ENCODE results near the gene ACACA.

ACACA gene

GRCh38 chr17:37084372-37084771, 322.3 kb downstream of the ACACA start:
- Histone ChIP-seq H3K36me3 (ENCODE audit: control insufficient read depth in 4 of 4, insufficient read depth in 4 of 4, low read length in 3 of 4) (peaks cover 11 to 55% (median 19%) of the 10 kb centered on the region in 4 experiments), H3K4me3 (ENCODE audit: control insufficient read depth in 1 of 7, extremely low read depth in 1 of 7, insufficient read depth in 4 of 7, low read depth in 2 of 7, low read length in 6 of 7) (no peak overlapping the region), H3K27ac (ENCODE audit: insufficient read depth in 1 of 2, low read depth in 1 of 2, low read length in 2 of 2, poor library complexity in 1 of 2, severe bottlenecking in 2 of 2) (no peak overlapping the region), H3K9me3 (ENCODE audit: control extremely low read depth in 1 of 5, control insufficient read depth in 4 of 5, insufficient read depth in 2 of 5, low read depth in 1 of 5, low read length in 4 of 5) (peaks cover 0 to under 1% (median 0%) of the 10 kb centered on the region in 5 experiments), H3K27me3 (replicated peaks in 2 of 5; ENCODE audit: control insufficient read depth in 4 of 5, insufficient read depth in 5 of 5, low read length in 4 of 5) (no peaks in the 10 kb centered on the region), H3K4me1 (ENCODE audit: control extremely low read depth in 1 of 4, control insufficient read depth in 4 of 4, insufficient read depth in 4 of 4, low read length in 3 of 4) (peaks cover 9 to 38% (median 22%) of the 10 kb centered on the region in 4 experiments)
- WGBS (ENCODE audit: insufficient coverage), result 76% methylated on average over 5 of the region's 5 CpGs
- DNase-seq, result peak in 2 of 3 donors; percentile 29 to 44
- POLR2A ChIA-PET, result interaction anchor here (0.6 kb wide), 1 partner anchor 130 kb away, joined by 3 read pairs; no protein-coding TSS in a partner anchor
- CTCF ChIA-PET, result interaction anchor here (0.8 kb wide), 1 partner anchor 37 kb away, joined by 3 read pairs; no protein-coding TSS in a partner anchor

GRCh38 chr17:37083456-37083855, 323.2 kb downstream of the ACACA start:
- peaks cover 11 to 45% (median 19%) of the 10 kb centered on the region in 4 experiments for H3K36me3 ChIP-seq (ENCODE audit: control insufficient read depth in 4 of 4, insufficient read depth in 4 of 4, low read length in 3 of 4)
- no peak overlapping the region for H3K4me3 ChIP-seq (ENCODE audit: control insufficient read depth in 1 of 7, extremely low read depth in 1 of 7, insufficient read depth in 4 of 7, low read depth in 2 of 7, low read length in 6 of 7)
- H3K27ac ChIP-seq (ENCODE audit: insufficient read depth in 1 of 2, low read depth in 1 of 2, low read length in 2 of 2, poor library complexity in 1 of 2, severe bottlenecking in 2 of 2), result no peak overlapping the region
- ChIA-PET CTCF (no interaction called here), POLR2A (no interaction called here)
- H3K4me1 ChIP-seq (ENCODE audit: control extremely low read depth in 1 of 4, control insufficient read depth in 4 of 4, insufficient read depth in 4 of 4, low read length in 3 of 4), result peaks cover 4 to 28% (median 14%) of the 10 kb centered on the region in 4 experiments
- DNase-seq, result peak in 1 of 3 donors; percentile 19
- 72% methylated on average over 3 of the region's 6 CpGs for WGBS (ENCODE audit: insufficient coverage)
- H3K27me3 ChIP-seq (replicated peaks in 2 of 5; ENCODE audit: control insufficient read depth in 4 of 5, insufficient read depth in 5 of 5, low read length in 4 of 5), result no peaks in the 10 kb centered on the region
- peaks cover 0 to 8% (median 2%) of the 10 kb centered on the region in 5 experiments for H3K9me3 ChIP-seq (ENCODE audit: control extremely low read depth in 1 of 5, control insufficient read depth in 4 of 5, insufficient read depth in 2 of 5, low read depth in 1 of 5, low read length in 4 of 5)

GRCh38 chr17:37082985-37083384, 323.7 kb downstream of the ACACA start:
- Histone ChIP-seq H3K9me3 (ENCODE audit: control extremely low read depth in 1 of 5, control insufficient read depth in 4 of 5, insufficient read depth in 2 of 5, low read depth in 1 of 5, low read length in 4 of 5) (peaks cover 0 to 8% (median 2%) of the 10 kb centered on the region in 5 experiments), H3K36me3 (ENCODE audit: control insufficient read depth in 4 of 4, insufficient read depth in 4 of 4, low read length in 3 of 4) (peaks cover 11 to 41% (median 19%) of the 10 kb centered on the region in 4 experiments), H3K4me1 (ENCODE audit: control extremely low read depth in 1 of 4, control insufficient read depth in 4 of 4, insufficient read depth in 4 of 4, low read length in 3 of 4) (peaks cover 4 to 24% (median 13%) of the 10 kb centered on the region in 4 experiments), H3K4me3 (ENCODE audit: control insufficient read depth in 1 of 7, extremely low read depth in 1 of 7, insufficient read depth in 4 of 7, low read depth in 2 of 7, low read length in 6 of 7) (no peak overlapping the region), H3K27ac (ENCODE audit: insufficient read depth in 1 of 2, low read depth in 1 of 2, low read length in 2 of 2, poor library complexity in 1 of 2, severe bottlenecking in 2 of 2) (no peak overlapping the region), H3K27me3 (replicated peaks in 2 of 5; ENCODE audit: control insufficient read depth in 4 of 5, insufficient read depth in 5 of 5, low read length in 4 of 5) (no peaks in the 10 kb centered on the region)
- CTCF ChIA-PET, result interaction anchor here (1.5 to 2.8 kb wide), 2 partner anchors 36 to 136 kb away, joined by 3 to 13 read pairs; no protein-coding TSS in a partner anchor
- POLR2A ChIA-PET, result no interaction called here
- no peak for DNase-seq
- WGBS (ENCODE audit: insufficient coverage), result 97% methylated on average over 3 of the region's 4 CpGs

GRCh38 chr17:37082311-37082860, 324.2 kb downstream of the ACACA start:
- DNase-seq, result peak in 1 of 3 donors; percentile 28
- Histone ChIP-seq H3K4me3 (ENCODE audit: control insufficient read depth in 1 of 7, extremely low read depth in 1 of 7, insufficient read depth in 4 of 7, low read depth in 2 of 7, low read length in 6 of 7) (no peak overlapping the region), H3K9me3 (ENCODE audit: control extremely low read depth in 1 of 5, control insufficient read depth in 4 of 5, insufficient read depth in 2 of 5, low read depth in 1 of 5, low read length in 4 of 5) (peaks cover 0 to 8% (median 2%) of the 10 kb centered on the region in 5 experiments), H3K27ac (ENCODE audit: insufficient read depth in 1 of 2, low read depth in 1 of 2, low read length in 2 of 2, poor library complexity in 1 of 2, severe bottlenecking in 2 of 2) (no peak overlapping the region), H3K27me3 (replicated peaks in 2 of 5; ENCODE audit: control insufficient read depth in 4 of 5, insufficient read depth in 5 of 5, low read length in 4 of 5) (no peaks in the 10 kb centered on the region), H3K36me3 (ENCODE audit: control insufficient read depth in 4 of 4, insufficient read depth in 4 of 4, low read length in 3 of 4) (peaks cover 10 to 35% (median 18%) of the 10 kb centered on the region in 4 experiments), H3K4me1 (ENCODE audit: control extremely low read depth in 1 of 4, control insufficient read depth in 4 of 4, insufficient read depth in 4 of 4, low read length in 3 of 4) (peaks cover 4 to 23% (median 13%) of the 10 kb centered on the region in 4 experiments)
- ChIA-PET CTCF (interaction anchor here (1.5 to 2.8 kb wide), 3 partner anchors 8 to 137 kb away, joined by 3 to 13 read pairs (median 8); no protein-coding TSS in a partner anchor), POLR2A (no interaction called here)
- 98% methylated on average over 4 of the region's 8 CpGs for WGBS (ENCODE audit: insufficient coverage)

GRCh38 chr17:37081287-37081686, 325.3 kb downstream of the ACACA start:
- peaks cover 0 to 8% (median 2%) of the 10 kb centered on the region in 5 experiments for H3K9me3 ChIP-seq (ENCODE audit: control extremely low read depth in 1 of 5, control insufficient read depth in 4 of 5, insufficient read depth in 2 of 5, low read depth in 1 of 5, low read length in 4 of 5)
- 8% methylated on average over 1 of the region's 5 CpGs for WGBS (ENCODE audit: insufficient coverage)
- H3K27me3 ChIP-seq (replicated peaks in 2 of 5; ENCODE audit: control insufficient read depth in 4 of 5, insufficient read depth in 5 of 5, low read length in 4 of 5), result no peaks in the 10 kb centered on the region
- peak; percentile 57 to 78 (median 70) for DNase-seq
- H3K4me3 ChIP-seq (ENCODE audit: control insufficient read depth in 1 of 7, extremely low read depth in 1 of 7, insufficient read depth in 4 of 7, low read depth in 2 of 7, low read length in 6 of 7), result no peak overlapping the region
- H3K36me3 ChIP-seq (ENCODE audit: control insufficient read depth in 4 of 4, insufficient read depth in 4 of 4, low read length in 3 of 4), result peaks cover 6 to 24% (median 9%) of the 10 kb centered on the region in 4 experiments
- CTCF ChIA-PET, result interaction anchor here (0.6 to 2.8 kb wide), 6 partner anchors 9 to 138 kb away, joined by 3 to 13 read pairs (median 4); no protein-coding TSS in a partner anchor
- POLR2A ChIA-PET, result no interaction called here
- peaks cover 4 to 23% (median 13%) of the 10 kb centered on the region in 4 experiments for H3K4me1 ChIP-seq (ENCODE audit: control extremely low read depth in 1 of 4, control insufficient read depth in 4 of 4, insufficient read depth in 4 of 4, low read length in 3 of 4)
- no peak overlapping the region for H3K27ac ChIP-seq (ENCODE audit: insufficient read depth in 1 of 2, low read depth in 1 of 2, low read length in 2 of 2, poor library complexity in 1 of 2, severe bottlenecking in 2 of 2)

- no CpG with 5 or more reads among the region's 1 CpG for WGBS (ENCODE audit: insufficient coverage)
- POLR2A ChIA-PET, result interaction anchor here (0.5 kb wide), 1 partner anchor 11 kb away, joined by 3 read pairs; no protein-coding TSS in a partner anchor
- Histone ChIP-seq H3K27me3 (replicated peaks in 2 of 5; ENCODE audit: control insufficient read depth in 4 of 5, insufficient read depth in 5 of 5, low read length in 4 of 5) (no peaks in the 10 kb centered on the region), H3K36me3 (ENCODE audit: control insufficient read depth in 4 of 4, insufficient read depth in 4 of 4, low read length in 3 of 4) (peaks cover 0 to 8% (median 0%) of the 10 kb centered on the region in 4 experiments), H3K4me3 (ENCODE audit: control insufficient read depth in 1 of 7, extremely low read depth in 1 of 7, insufficient read depth in 4 of 7, low read depth in 2 of 7, low read length in 6 of 7) (no peak overlapping the region), H3K4me1 (ENCODE audit: control extremely low read depth in 1 of 4, control insufficient read depth in 4 of 4, insufficient read depth in 4 of 4, low read length in 3 of 4) (peaks cover 4 to 23% (median 13%) of the 10 kb centered on the region in 4 experiments), H3K27ac (ENCODE audit: insufficient read depth in 1 of 2, low read depth in 1 of 2, low read length in 2 of 2, poor library complexity in 1 of 2, severe bottlenecking in 2 of 2) (no peak overlapping the region), H3K9me3 (ENCODE audit: control extremely low read depth in 1 of 5, control insufficient read depth in 4 of 5, insufficient read depth in 2 of 5, low read depth in 1 of 5, low read length in 4 of 5) (peaks cover 0 to 8% (median 2%) of the 10 kb centered on the region in 5 experiments)
- CTCF ChIA-PET, result no interaction called here
- DNase-seq, result no peak
Observed at GRCh38 chr17:37079735-37080134, 326.9 kb downstream of the ACACA start.
